ENCODE results near the gene FAM221A.
"Not testable (repeated sequence)": the region's sequence is repeated elsewhere in the genome, so short reads cannot be mapped to it uniquely, and the experiment has no call there.

DNA sequence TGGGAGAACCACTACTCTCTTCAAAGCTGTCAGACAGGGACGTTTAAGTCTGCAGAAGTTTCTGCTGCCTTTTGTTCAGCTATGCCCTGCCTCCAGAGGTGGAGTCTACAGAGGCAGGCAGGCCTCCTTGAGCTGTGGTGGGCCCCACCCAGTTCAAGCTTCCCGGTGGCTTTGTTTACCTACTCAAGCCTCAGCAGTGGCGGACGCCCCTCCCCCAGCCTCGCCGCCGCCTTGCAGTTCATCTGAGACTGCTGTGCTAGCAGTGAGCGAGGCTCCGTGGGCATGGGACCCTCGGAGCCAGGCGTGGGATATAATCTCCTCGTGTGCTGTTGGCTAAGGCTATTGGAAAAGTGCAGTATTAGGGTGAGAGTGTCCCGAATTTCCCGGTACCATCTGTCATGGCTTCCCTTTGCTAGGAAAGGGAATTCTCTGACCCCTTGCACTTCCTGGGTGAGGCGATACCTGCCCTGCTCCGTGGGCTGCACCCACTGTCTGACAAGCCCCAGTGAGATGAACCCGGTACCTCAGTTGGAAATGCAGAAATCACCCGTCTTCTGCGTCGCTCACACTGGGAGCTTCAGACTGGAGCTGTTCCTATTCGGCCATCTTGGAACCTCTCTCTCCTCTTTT is 42.7 kb downstream of the FAM221A start:
- TF ChIP-seq, protein P1, sequence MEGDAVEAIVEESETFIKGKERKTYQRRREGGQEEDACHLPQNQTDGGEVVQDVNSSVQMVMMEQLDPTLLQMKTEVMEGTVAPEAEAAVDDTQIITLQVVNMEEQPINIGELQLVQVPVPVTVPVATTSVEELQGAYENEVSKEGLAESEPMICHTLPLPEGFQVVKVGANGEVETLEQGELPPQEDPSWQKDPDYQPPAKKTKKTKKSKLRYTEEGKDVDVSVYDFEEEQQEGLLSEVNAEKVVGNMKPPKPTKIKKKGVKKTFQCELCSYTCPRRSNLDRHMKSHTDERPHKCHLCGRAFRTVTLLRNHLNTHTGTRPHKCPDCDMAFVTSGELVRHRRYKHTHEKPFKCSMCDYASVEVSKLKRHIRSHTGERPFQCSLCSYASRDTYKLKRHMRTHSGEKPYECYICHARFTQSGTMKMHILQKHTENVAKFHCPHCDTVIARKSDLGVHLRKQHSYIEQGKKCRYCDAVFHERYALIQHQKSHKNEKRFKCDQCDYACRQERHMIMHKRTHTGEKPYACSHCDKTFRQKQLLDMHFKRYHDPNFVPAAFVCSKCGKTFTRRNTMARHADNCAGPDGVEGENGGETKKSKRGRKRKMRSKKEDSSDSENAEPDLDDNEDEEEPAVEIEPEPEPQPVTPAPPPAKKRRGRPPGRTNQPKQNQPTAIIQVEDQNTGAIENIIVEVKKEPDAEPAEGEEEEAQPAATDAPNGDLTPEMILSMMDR (IDR thresholded peaks at IDR 0.05) = not testable (repeated sequence)
- TF ChIP-seq, protein P2, sequence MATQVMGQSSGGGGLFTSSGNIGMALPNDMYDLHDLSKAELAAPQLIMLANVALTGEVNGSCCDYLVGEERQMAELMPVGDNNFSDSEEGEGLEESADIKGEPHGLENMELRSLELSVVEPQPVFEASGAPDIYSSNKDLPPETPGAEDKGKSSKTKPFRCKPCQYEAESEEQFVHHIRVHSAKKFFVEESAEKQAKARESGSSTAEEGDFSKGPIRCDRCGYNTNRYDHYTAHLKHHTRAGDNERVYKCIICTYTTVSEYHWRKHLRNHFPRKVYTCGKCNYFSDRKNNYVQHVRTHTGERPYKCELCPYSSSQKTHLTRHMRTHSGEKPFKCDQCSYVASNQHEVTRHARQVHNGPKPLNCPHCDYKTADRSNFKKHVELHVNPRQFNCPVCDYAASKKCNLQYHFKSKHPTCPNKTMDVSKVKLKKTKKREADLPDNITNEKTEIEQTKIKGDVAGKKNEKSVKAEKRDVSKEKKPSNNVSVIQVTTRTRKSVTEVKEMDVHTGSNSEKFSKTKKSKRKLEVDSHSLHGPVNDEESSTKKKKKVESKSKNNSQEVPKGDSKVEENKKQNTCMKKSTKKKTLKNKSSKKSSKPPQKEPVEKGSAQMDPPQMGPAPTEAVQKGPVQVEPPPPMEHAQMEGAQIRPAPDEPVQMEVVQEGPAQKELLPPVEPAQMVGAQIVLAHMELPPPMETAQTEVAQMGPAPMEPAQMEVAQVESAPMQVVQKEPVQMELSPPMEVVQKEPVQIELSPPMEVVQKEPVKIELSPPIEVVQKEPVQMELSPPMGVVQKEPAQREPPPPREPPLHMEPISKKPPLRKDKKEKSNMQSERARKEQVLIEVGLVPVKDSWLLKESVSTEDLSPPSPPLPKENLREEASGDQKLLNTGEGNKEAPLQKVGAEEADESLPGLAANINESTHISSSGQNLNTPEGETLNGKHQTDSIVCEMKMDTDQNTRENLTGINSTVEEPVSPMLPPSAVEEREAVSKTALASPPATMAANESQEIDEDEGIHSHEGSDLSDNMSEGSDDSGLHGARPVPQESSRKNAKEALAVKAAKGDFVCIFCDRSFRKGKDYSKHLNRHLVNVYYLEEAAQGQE (IDR thresholded peaks at IDR 0.05; ENCODE audit: insufficient read depth in 1 of 2, low read depth in 2 of 2, low read length in 1 of 2) = not testable (repeated sequence)
- not testable (repeated sequence) for TF ChIP-seq POLR2AphosphoS5 (IDR thresholded peaks at IDR 0.05; ENCODE audit: low read depth, low read length); TCF7L2 (IDR thresholded peaks at IDR 0.05; ENCODE audit: low read depth, low read length); SIN3A (IDR thresholded peaks at IDR 0.05; ENCODE audit: borderline replicate concordance, insufficient read depth, low read depth, low read length)

Data from Panc1 (cell line).